PC-3 (cell line): ENCODE data around the gene MAP6.

Experiments used
- CTCF ChIP-seq: fragments of 300-600 bp; sonication (generic); conservative IDR thresholded peaks from 2 replicates; pipeline ENCODE4 v1.5.1; 2017; ENCODE audit warnings: antibody characterized with exemption, low read depth, mild to moderate bottlenecking, low read length
- EZH2 ChIP-seq: fragments of 300-600 bp; sonication (generic); IDR thresholded peaks from one replicate; pipeline ENCODE4 v1.6.1; 2017; ENCODE audit warnings: antibody characterized with exemption, mild to moderate bottlenecking, low read length; ENCODE audit not compliant: unreplicated experiment
- EZH2phosphoT487 ChIP-seq: fragments of 300-600 bp; sonication (generic); IDR thresholded peaks from 2 replicates; pipeline ENCODE4 v1.6.1; 2018; ENCODE audit warnings: mild to moderate bottlenecking, antibody characterized with exemption, low read length, borderline replicate concordance

- TF ChIP-seq CTCF (no peak), EZH2phosphoT487 (no peak), EZH2 (no peak)
Measured at GRCh38 chr11:75714211-75714610, 45.4 kb upstream of the MAP6 start.
